Uterus (tissue), 2 donors: ENCODE data around the gene ZMYND8.
"Not testable (repeated sequence)": the region's sequence is repeated elsewhere in the genome, so short reads cannot be mapped to it uniquely, and the experiment has no call there.

Experiments used
- CTCF ChIP-seq, 4 experiments: fragments of 200-600 bp in 2 of 4; fragments of 450-650 bp in 2 of 4; sonication (generic) in 2 of 4; IDR thresholded peaks; one replicate each; pipeline ENCODE4 v1.5.1; 2016 to 2019; ENCODE audit warnings: antibody characterized with exemption in 4 of 4, mild to moderate bottlenecking in 2 of 4, moderate library complexity in 1 of 4
- POLR2A ChIP-seq, 2 donors: fragments of 450-650 bp; IDR thresholded peaks; one replicate each; pipeline ENCODE4 v1.6.1; 2016; ENCODE audit warnings: antibody characterized with exemption in 2 of 2, mild to moderate bottlenecking in 1 of 2, moderate library complexity in 1 of 2

- not testable (repeated sequence) for TF ChIP-seq CTCF, POLR2A (IDR thresholded peaks at IDR 0.05)
Observed at GRCh38 chr20:47376096-47376643, 19.7 kb upstream of the ZMYND8 start.
